ENCODE data around the gene ERN1. TPM values are rescaled to one million over a fixed set of nuclear protein-coding genes. Genes with fewer than 3 reads are reported as not detected.
A peak's percentile ranks its signal among the peaks of the same experiment; 100 is the strongest.

Gene ERN1
- total RNA-seq, 1 donor, result 14.7 TPM

GRCh38 chr17:64158406-64158805, 28.5 kb upstream of the ERN1 start:
- no peak for TF ChIP-seq CTCF (IDR thresholded peaks at IDR 0.05; ENCODE audit: insufficient read depth, low read depth, low read length)
- no peak for DNase-seq (ENCODE audit: low read depth)
- H3K4me3 ChIP-seq (ENCODE audit: low read depth, low read length), result no peak overlapping the region

- DNase-seq (ENCODE audit: low read depth), result no peak
- TF ChIP-seq CTCF (IDR thresholded peaks at IDR 0.05; ENCODE audit: insufficient read depth, low read depth, low read length), result no peak
- H3K4me3 ChIP-seq (ENCODE audit: low read depth, low read length), result no peak overlapping the region
Observed at GRCh38 chr17:64157669-64158180, 27.8 kb upstream of the ERN1 start.

- H3K4me3 ChIP-seq (ENCODE audit: low read depth, low read length), result no peak overlapping the region
- no peak for TF ChIP-seq CTCF (IDR thresholded peaks at IDR 0.05; ENCODE audit: insufficient read depth, low read depth, low read length)
- DNase-seq (ENCODE audit: low read depth), result no peak
Observed at GRCh38 chr17:64156670-64157069, 26.7 kb upstream of the ERN1 start.

GRCh38 chr17:64155751-64156544, 26.0 kb upstream of the ERN1 start:
- no peak overlapping the region for H3K4me3 ChIP-seq (ENCODE audit: low read depth, low read length)
- no peak for DNase-seq (ENCODE audit: low read depth)
- TF ChIP-seq CTCF (IDR thresholded peaks at IDR 0.05; ENCODE audit: insufficient read depth, low read depth, low read length), result no peak

GRCh38 chr17:64155129-64155528, 25.2 kb upstream of the ERN1 start:
- no peak overlapping the region for H3K4me3 ChIP-seq (ENCODE audit: low read depth, low read length)
- DNase-seq (ENCODE audit: low read depth), result no peak
- TF ChIP-seq CTCF (IDR thresholded peaks at IDR 0.05; ENCODE audit: insufficient read depth, low read depth, low read length), result no peak

- no peak for DNase-seq (ENCODE audit: low read depth)
- H3K4me3 ChIP-seq (ENCODE audit: low read depth, low read length), result no peak overlapping the region
- TF ChIP-seq CTCF (IDR thresholded peaks at IDR 0.05; ENCODE audit: insufficient read depth, low read depth, low read length), result peak; percentile 25
Observed at GRCh38 chr17:64154717-64155116, 24.8 kb upstream of the ERN1 start.
